HG03103 (cell line): ENCODE data around the gene RAB43.

ENCODE experiments used
- ATAC-seq: cut with Tn5 transposase; IDR thresholded peaks from one replicate; pipeline ENCODE4 v1.9.1; 2021; ENCODE audit warnings: low read depth; ENCODE audit not compliant: unreplicated experiment

RAB43 gene

GRCh38 chr3:129061888-129062834 lies 59.4 kb downstream of the RAB43 start:
- ATAC-seq = no peak

- ATAC-seq = no peak
Observed at GRCh38 chr3:129061023-129061887, 60.3 kb downstream of the RAB43 start.

- no peak for ATAC-seq
Observed at GRCh38 chr3:129060276-129061022, 61.2 kb downstream of the RAB43 start, which contains the start of gene GP9. Gene GP9 (plus strand): TSS chr3:129060779. CDS start chr3:129061740, 961 bp downstream.

- ATAC-seq = no peak
Observed at GRCh38 chr3:129059311-129059958, 62.2 kb downstream of the RAB43 start.

- ATAC-seq = no peak
Observed at GRCh38 chr3:129058441-129059200, 63.0 kb downstream of the RAB43 start.

- no peak for ATAC-seq
Observed at GRCh38 chr3:129057249-129057648, 64.4 kb downstream of the RAB43 start.

GRCh38 chr3:129056451-129057173 lies 65.0 kb downstream of the RAB43 start:
- ATAC-seq = no peak

GRCh38 chr3:129054605-129055104 lies 66.9 kb downstream of the RAB43 start:
- no peak for ATAC-seq

- ATAC-seq = no peak
Observed at GRCh38 chr3:129052675-129053074, 68.9 kb downstream of the RAB43 start.

- ATAC-seq = no peak
Observed at GRCh38 chr3:129051871-129052340, 69.7 kb downstream of the RAB43 start.

GRCh38 chr3:129050556-129051295 lies 70.9 kb downstream of the RAB43 start:
- ATAC-seq = no peak

- no peak for ATAC-seq
Observed at GRCh38 chr3:129047553-129047839, 74.1 kb downstream of the RAB43 start.

GRCh38 chr3:129046732-129047552 lies 74.7 kb downstream of the RAB43 start:
- no peak for ATAC-seq

GRCh38 chr3:129046037-129046731 lies 75.4 kb downstream of the RAB43 start:
- ATAC-seq = no peak

- no peak for ATAC-seq
Observed at GRCh38 chr3:129045675-129046036, 75.9 kb downstream of the RAB43 start.

- ATAC-seq = no peak
Observed at GRCh38 chr3:129040579-129041300, 80.9 kb downstream of the RAB43 start.
